GM12878 (cell line): ENCODE results near the gene MOK. TPM values are rescaled to one million over a fixed set of nuclear protein-coding genes. Genes with fewer than 3 reads are reported as not detected.
A peak's percentile ranks its signal among the peaks of the same experiment; 100 is the strongest.

Experiments used
- ATAC-seq: fragments of 200-7000 bp; cut with Tn5 transposase; 3 replicates; pipeline ENCODE4 v1.9.1; 2020; ENCODE audit warnings: mild to moderate bottlenecking, moderate library complexity
- BruUV-seq: library from RNA; stranded (reverse); fragments of 400-500 nt; replicated peaks from 2 replicates; lab custom pipeline; 2021; lab: Mats Ljungman, UMichigan
- CTCF ChIA-PET: fragments of 300-600 bp; sonication (Branson Sonifier 250); formaldehyde crosslinking; extraction: SDS; loops from one replicate; lab custom pipeline; 2021; ENCODE audit warnings: inconsistent platforms; lab: Yijun Ruan, JAX
- POLR2A ChIA-PET: fragments of 350-600 bp; formaldehyde crosslinking; extraction: SDS; loops from one replicate; lab custom pipeline; 2021; ENCODE audit warnings: inconsistent platforms; lab: Charles Lee
- RAD21 ChIA-PET: fragments of 300-600 bp; sonication (Branson Sonifier 250); formaldehyde crosslinking; loops from one replicate; lab custom pipeline; 2023; ENCODE audit warnings: antibody characterized with exemption; ENCODE audit not compliant: unreplicated experiment; lab: Charles Lee
- SMC1A ChIA-PET: fragments of 300-600 bp; sonication (Branson Sonifier 250); formaldehyde crosslinking; loops from one replicate; lab custom pipeline; 2023; ENCODE audit not compliant: unreplicated experiment, uncharacterized antibody; lab: Charles Lee
- DNase-seq: peaks from one replicate; pipeline ENCODE4 v3.0.0-alpha.2; 2011; ENCODE audit warnings: low read depth, low spot score
- FAIRE-seq: peaks from 3 replicates; lab custom pipeline; 2011; peaks lifted over from hg19 to GRCh38; lab: Jason Lieb, UNC
- H2AFZ ChIP-seq: 2 replicates; pipeline ENCODE4 v1.6.0; 2011; ENCODE audit warnings: low read depth, low read length, control low read depth; ENCODE audit not compliant: control insufficient read depth
- H3K27ac ChIP-seq: 2 replicates; pipeline ENCODE4 v1.5.1; 2011; ENCODE audit warnings: control low read depth; ENCODE audit not compliant: control insufficient read depth, insufficient read depth
- H3K27me3 ChIP-seq, 2 experiments: replicated peaks in 1 of 2; 2 replicates each; pipeline versions ENCODE4 v1.6.0 to v1.6.1; 2011; ENCODE audit warnings: low read length in 1 of 2; ENCODE audit not compliant: control insufficient read depth in 2 of 2, insufficient read depth in 2 of 2
- H3K36me3 ChIP-seq, 2 experiments: 2 replicates each; pipeline ENCODE4 v1.5.1; 2011; ENCODE audit warnings: low read length in 1 of 2; ENCODE audit not compliant: control insufficient read depth in 2 of 2, insufficient read depth in 2 of 2
- H3K4me1 ChIP-seq: 2 replicates; pipeline ENCODE4 v1.6.1; 2011; ENCODE audit warnings: mild to moderate bottlenecking, low read length, moderate library complexity, mixed read lengths; ENCODE audit not compliant: control insufficient read depth, insufficient read depth
- H3K4me2 ChIP-seq: 2 replicates; pipeline ENCODE4 v1.6.0; 2011; ENCODE audit warnings: control low read depth; ENCODE audit not compliant: control insufficient read depth, insufficient read depth
- H3K4me3 ChIP-seq: fragments of 200-600 bp; sonication (generic); 2 replicates; pipeline ENCODE4 v1.5.1; 2016
- H3K79me2 ChIP-seq: 2 replicates; pipeline ENCODE4 v1.6.0; 2011; ENCODE audit warnings: low read length; ENCODE audit not compliant: control insufficient read depth, insufficient read depth
- H3K9ac ChIP-seq: 2 replicates; pipeline ENCODE4 v1.8.0; 2011; ENCODE audit warnings: low read length, control low read depth, mixed read lengths; ENCODE audit not compliant: control insufficient read depth, insufficient read depth
- H3K9me3 ChIP-seq: replicated peaks from 3 replicates; pipeline ENCODE4 v1.5.1; 2011; ENCODE audit warnings: mild to moderate bottlenecking, low read length; ENCODE audit not compliant: control insufficient read depth, insufficient read depth
- H4K20me1 ChIP-seq: 2 replicates; pipeline ENCODE4 v1.6.0; 2011; ENCODE audit not compliant: control insufficient read depth, insufficient read depth
- CBX5 ChIP-seq: sonication (generic); IDR thresholded peaks from 2 replicates; pipeline ENCODE4 v1.6.1; 2016; ENCODE audit warnings: low read depth, moderate library complexity, mild to moderate bottlenecking, inconsistent platforms
- CEBPZ ChIP-seq: fragments of 150-350 bp; IDR thresholded peaks from 2 replicates; pipeline ENCODE4 v1.6.1; 2016; ENCODE audit warnings: low read depth, low read length
- FOXM1 ChIP-seq: IDR thresholded peaks from 2 replicates; pipeline ENCODE4 v1.6.1; 2012; ENCODE audit warnings: low read depth, mild to moderate bottlenecking, inconsistent platforms, low read length, moderate library complexity
- IKZF1 ChIP-seq: fragments of 450-650 bp; conservative IDR thresholded peaks from 2 replicates; pipeline ENCODE4 v1.6.1; 2017; ENCODE audit warnings: antibody characterized with exemption, mild to moderate bottlenecking
- IRF4 ChIP-seq: IDR thresholded peaks from 2 replicates; pipeline ENCODE4 v1.6.1; 2011; ENCODE audit warnings: low read depth, low read length
- JUND ChIP-seq: IDR thresholded peaks from 2 replicates; pipeline ENCODE4 v1.6.1; 2012; ENCODE audit warnings: low read depth, mild to moderate bottlenecking, low read length, improper control_type of control experiment, moderate library complexity
- LARP7 ChIP-seq: fragments of 450-650 bp; IDR thresholded peaks from 2 replicates; pipeline ENCODE4 v1.6.1; 2017; ENCODE audit warnings: mild to moderate bottlenecking
- MEF2A ChIP-seq: IDR thresholded peaks from 2 replicates; pipeline ENCODE4 v1.6.1; 2011; ENCODE audit warnings: low read depth, mild to moderate bottlenecking, low read length, moderate library complexity; ENCODE audit not compliant: insufficient read depth
- MEF2B ChIP-seq: fragments of 450-650 bp; IDR thresholded peaks from 2 replicates; pipeline ENCODE4 v1.6.1; 2018; ENCODE audit warnings: mild to moderate bottlenecking, moderate library complexity; ENCODE audit not compliant: partially characterized antibody, poor library complexity, severe bottlenecking
- MTA2 ChIP-seq: fragments of 450-650 bp; IDR thresholded peaks from 2 replicates; pipeline ENCODE4 v1.6.1; 2016; ENCODE audit warnings: low read depth, mild to moderate bottlenecking, moderate library complexity
- NKRF ChIP-seq: fragments of 450-650 bp; conservative IDR thresholded peaks from 2 replicates; pipeline ENCODE4 v1.6.1; 2017; ENCODE audit warnings: mild to moderate bottlenecking, moderate library complexity
- PML ChIP-seq: IDR thresholded peaks from 2 replicates; pipeline ENCODE4 v1.6.1; 2012; ENCODE audit warnings: low read length, inconsistent platforms
- RELA ChIP-seq: fragments of 450-650 bp; IDR thresholded peaks from 2 replicates; pipeline ENCODE4 v1.8.0; 2014; ENCODE audit warnings: borderline replicate concordance; ENCODE audit not compliant: partially characterized antibody
- WRNIP1 ChIP-seq: IDR thresholded peaks from 2 replicates; pipeline ENCODE4 v1.6.1; 2011; ENCODE audit warnings: low read depth, low read length, improper control_type of control experiment, borderline replicate concordance
- ZNF592 ChIP-seq: fragments of 450-650 bp; IDR thresholded peaks from 2 replicates; pipeline ENCODE4 v1.6.1; 2017; ENCODE audit warnings: mild to moderate bottlenecking, moderate library complexity
- WGBS: methylation state at CpG from one replicate; pipeline ENCODE4 v1.1.6; 2016; ENCODE audit warnings: low lambda C conversion rate; ENCODE audit not compliant: insufficient replicate concordance, insufficient coverage; ENCODE audit errors: missing lambda C conversion rate; 5-methylcytosine and 5-hydroxymethylcytosine counted together
- in situ Hi-C: fragments of 300-500 bp; cut with MboI; formaldehyde crosslinking; loops from 9 replicates; pipeline ENCODE4 v1.14.3; 2018; ENCODE audit warnings: mixed read lengths
- intact Hi-C: fragments of 100-400 bp; cut with micrococcal nuclease; formaldehyde crosslinking; loops from one replicate; pipeline ENCODE4 v1.14.2; 2022; ENCODE audit not compliant: unreplicated experiment
- polyA plus RNA-seq, 11 experiments: library from polyadenylated mRNA; depleted of rRNA in 4 of 11; unstranded in 6 of 11; stranded (reverse) in 5 of 11; fragments of >200 nt; fragmentation: Nextera tagmentation in 4 of 11; fragmentation: Illumina TruSeq in 1 of 11; extraction: Ambion mirVana in 4 of 11; extraction: Trizol in 1 of 11; gene quantifications; 1 replicate in 1 of 11; 2 replicates in 10 of 11; pipeline versions ENCODE4 v1.2.1 to v1.2.3, GENCODE V29; 2011 to 2016; ENCODE audit warnings: inconsistent platforms in 2 of 11, missing spikeins in 2 of 11, low read depth in 1 of 11
- total RNA-seq, 4 experiments: library from RNA; depleted of rRNA in 3 of 4; stranded (reverse); fragments of >200 nt in 3 of 4; fragmentation: Illumina TruSeq in 1 of 4; extraction: Trizol in 1 of 4; gene quantifications; 2 replicates each; pipeline versions ENCODE4 v1.2.1 to v1.2.3, GENCODE V29; 2013 to 2021

Gene MOK
- total and polyA plus RNA-seq, 10 of the 15 experiments (the other 5 are each of a cell fraction or from before 2014, with no cell fraction given) = 0.10 to 3.0 (median 1.4) TPM

GRCh38 chr14:102201353-102201738, 103.6 kb downstream of the MOK start:
- peak; percentile 41 for DNase-seq
- ChIA-PET RAD21 (interaction anchor here (0.5 to 1.6 kb wide), 3 partner anchors 20 to 104 kb away, joined by 3 read pairs; partner anchors contain the start of gene MOK), SMC1A (interaction anchor here (1.1 to 2.3 kb wide), 5 partner anchors 17 to 112 kb away, joined by 3 to 8 read pairs (median 4); no protein-coding TSS in a partner anchor), CTCF (interaction anchor here (0.6 to 1.6 kb wide), 2 partner anchors 8 to 116 kb away, joined by 3 to 5 read pairs; no protein-coding TSS in a partner anchor), POLR2A (interaction anchor here (0.6 kb wide), 1 partner anchor 124 kb away, joined by 3 read pairs; no protein-coding TSS in a partner anchor)
- peak; percentile 62 for FAIRE-seq
- peak; percentile 85 for ATAC-seq
- Histone ChIP-seq H3K9me3 (no peaks in the 10 kb centered on the region), H3K36me3 (peaks cover 15 to 25% of the 10 kb centered on the region in 2 experiments), H3K9ac (no peak overlapping the region), H3K4me1 (peaks cover 24% of the 10 kb centered on the region), H3K27me3 (no peaks in the 10 kb centered on the region), H3K4me2 (peak overlapping the region; percentile 69), H3K79me2 (peaks cover 6% of the 10 kb centered on the region), H3K4me3 (no peak overlapping the region), H2AFZ (no peak overlapping the region), H3K27ac (peak overlapping the region; percentile 46; the same call in 1 of the 2 replicates), H4K20me1 (no peaks in the 10 kb centered on the region; the same call in 1 of the 2 replicates)
- BruUV-seq = no TSS peak
- in situ Hi-C loops (no loop called here), intact Hi-C loops (no loop called here)
- 2% methylated on average over 9 of the region's 9 CpGs for WGBS
- no peak for TF ChIP-seq NKRF
- TF ChIP-seq LARP7 = no peak
- TF ChIP-seq JUND = no peak
- TF ChIP-seq FOXM1 = 0 out of 2 replicates have a peak, but pooled peaks have one; percentile 24
- no peak for TF ChIP-seq CEBPZ
- TF ChIP-seq MEF2A = 0 out of 2 replicates have a peak, but pooled peaks have one; percentile 57
- no peak for TF ChIP-seq IRF4
- no peak for TF ChIP-seq RELA
- TF ChIP-seq MEF2B = peak; percentile 36
- TF ChIP-seq CBX5 = no peak
- no peak for TF ChIP-seq WRNIP1
- 0 out of 2 replicates have a peak, but pooled peaks have one; percentile 11 for TF ChIP-seq IKZF1
- TF ChIP-seq PML = no peak
- TF ChIP-seq ZNF592 = 0 out of 2 replicates have a peak, but pooled peaks have one; percentile 21
- TF ChIP-seq MTA2 = peak; percentile 49
